Amniotic epithelial cell (primary cell): ENCODE measurements around the gene CFAP70.

Experiments
- DNase-seq: peaks from one replicate; pipeline ENCODE4 v3.0.0-alpha.2; 2010; ENCODE audit warnings: low read depth

CFAP70 gene

DNA sequence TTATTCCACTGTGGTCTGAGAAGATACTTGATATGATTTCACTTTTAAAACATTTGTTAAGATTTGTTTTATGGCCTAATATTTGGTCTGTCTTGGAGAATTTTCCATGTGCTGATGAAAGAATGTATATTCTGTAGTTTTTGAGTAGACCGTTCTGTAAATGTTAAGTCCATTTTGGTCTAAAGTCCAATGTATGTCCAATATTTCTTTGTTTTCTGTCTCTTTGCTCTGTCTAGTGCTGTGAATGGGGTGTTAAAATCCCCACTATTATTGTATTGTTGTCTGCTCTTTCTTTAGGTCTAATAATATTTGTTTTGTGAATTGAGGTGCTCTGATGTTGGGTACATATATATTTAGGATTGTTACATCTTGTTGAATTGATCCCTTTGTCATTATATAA is 142.9 kb downstream of the CFAP70 start:
- DNase-seq: no peak

DNA sequence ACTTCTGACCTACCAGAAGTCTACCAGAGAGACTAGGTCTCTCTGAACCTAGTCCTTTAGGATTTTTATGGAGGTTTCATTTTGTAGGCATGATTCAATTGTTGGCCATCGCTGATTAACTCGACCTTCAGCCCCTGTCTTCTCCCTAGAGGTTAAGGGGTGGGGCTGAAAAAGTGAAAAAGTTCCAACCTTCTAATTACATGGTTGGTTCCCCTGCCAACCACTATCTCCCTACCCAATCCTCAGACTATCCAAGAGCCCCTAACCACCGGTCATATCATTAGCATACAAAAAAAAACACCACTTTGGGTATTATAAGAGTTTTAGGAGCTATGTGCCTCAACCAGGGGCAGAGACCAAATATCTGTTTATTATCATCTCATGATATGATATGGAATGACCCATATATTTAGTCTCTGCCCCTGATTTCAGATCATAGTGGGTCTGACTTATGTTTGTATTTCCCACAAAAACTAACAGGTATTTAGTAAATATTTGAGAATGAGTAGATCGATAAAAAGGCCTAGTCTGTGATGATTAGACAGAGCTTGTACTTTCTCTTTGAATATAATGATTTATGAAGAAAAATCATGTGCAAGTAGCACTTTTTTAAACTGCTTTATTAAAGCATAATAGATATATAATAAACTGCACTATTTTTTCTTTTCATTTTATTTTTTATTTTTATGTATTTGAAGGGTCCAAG is 147.4 kb downstream of the CFAP70 start:
- DNase-seq: no peak

DNA sequence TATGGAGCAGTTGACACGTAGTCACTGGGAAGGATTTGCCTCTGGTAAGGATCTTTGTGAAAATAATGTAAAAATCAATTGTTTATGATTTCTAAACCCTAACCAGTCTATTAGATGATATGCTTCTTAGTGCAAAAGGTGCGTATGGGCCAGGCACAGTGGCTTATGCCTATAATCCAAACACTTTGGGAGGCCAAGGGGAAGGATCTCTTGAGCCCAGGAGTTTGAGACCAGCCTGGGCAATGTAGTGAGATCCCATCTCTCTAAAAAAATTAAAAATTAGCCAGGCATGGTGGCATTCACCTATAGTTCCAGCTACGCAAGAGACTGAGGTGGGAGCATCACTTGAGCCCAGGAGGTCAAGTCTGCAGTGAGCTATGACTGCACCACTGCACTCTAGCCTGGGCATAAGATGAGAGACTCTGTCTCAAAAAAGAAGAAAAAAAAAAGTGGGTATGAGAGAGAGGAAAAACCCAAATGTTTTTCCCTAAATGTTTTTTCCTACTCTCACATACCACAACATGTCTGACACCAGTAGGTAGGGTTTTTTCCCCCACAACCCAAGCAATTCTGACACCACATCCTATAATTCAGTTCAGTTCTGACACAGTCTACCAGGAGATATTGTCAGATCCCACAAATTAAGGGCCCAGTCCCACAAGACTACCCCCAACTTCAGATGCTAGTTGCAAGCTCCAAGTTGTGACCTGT is 148.1 kb downstream of the CFAP70 start:
- DNase-seq: no peak

DNA sequence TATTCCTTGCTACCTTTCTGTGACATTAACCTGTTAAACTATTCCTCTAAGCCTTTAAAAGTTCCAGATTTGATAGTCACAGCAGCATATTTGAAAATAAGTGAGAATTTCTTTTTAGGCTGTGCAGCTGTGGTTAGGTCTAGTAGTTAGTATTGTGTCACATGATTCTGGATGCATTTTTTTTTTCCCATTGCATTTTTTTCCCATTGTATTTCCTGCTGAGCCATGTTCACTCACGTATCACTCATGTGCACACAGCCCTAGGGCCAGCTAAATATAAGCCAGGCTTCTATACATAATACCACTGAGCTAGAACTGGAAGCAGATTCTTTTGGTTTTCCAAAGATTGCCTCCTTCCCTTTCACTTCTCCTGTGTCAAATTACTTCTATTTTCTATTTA is 149.0 kb downstream of the CFAP70 start:
- DNase-seq: no peak

DNA sequence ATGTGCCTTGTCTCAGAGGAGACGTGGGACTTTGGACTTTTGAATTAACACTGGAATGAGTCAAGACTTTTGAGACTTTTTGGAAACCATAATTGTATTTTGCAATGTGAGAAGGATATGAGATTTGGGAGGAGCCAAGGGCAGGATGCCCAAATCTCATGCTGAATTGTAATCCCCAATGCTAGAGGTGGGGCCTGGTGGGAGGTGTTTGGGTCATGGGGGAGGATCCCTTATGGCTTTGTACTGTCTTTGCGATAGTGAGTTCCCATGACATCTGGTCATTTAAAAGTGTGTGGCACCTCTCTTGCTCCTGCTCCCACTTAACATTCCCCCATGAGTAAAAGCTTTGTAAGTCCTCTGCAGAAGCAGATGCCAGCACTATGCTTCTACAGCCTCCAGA is 150.8 kb downstream of the CFAP70 start:
- DNase-seq: no peak

DNA sequence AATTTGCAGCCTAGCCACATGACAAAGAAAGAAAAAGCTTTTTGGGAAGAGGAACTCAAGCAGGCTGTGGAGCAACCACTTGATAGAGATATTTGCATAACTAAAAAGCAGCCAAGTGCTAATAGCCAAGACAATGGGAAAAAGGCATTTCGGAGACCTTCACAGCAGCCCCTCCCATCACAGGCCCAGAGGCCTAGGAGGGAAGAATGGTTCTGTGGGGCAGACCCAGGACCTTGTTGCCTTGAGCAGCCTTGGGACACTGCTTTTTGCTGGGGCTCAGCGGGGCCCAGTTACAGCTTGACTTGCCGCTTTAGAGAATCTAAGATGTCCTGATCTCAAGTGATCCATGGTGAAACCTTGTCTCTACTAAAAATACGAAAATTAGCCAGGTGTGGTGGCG is 152.3 kb downstream of the CFAP70 start:
- no peak for DNase-seq

DNA sequence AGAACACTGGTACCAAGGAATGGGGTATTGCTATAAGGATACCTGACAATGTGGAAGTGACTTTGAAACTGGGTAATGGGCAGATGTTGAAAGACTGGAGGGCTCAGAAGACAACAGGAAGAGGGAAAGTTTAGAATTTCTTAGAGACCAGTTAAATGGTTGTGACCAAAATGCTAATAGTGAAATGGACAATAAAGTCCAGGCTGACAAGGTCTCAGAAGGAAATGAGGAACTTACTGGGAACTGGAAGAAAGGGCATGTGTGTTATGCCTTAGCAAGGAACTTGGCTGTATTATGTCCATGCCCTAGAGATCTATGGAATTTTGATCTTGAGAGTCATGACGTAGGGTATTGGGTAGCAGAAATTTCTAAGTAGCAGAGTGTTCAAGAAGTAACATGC is 152.8 kb downstream of the CFAP70 start:
- no peak for DNase-seq

DNA sequence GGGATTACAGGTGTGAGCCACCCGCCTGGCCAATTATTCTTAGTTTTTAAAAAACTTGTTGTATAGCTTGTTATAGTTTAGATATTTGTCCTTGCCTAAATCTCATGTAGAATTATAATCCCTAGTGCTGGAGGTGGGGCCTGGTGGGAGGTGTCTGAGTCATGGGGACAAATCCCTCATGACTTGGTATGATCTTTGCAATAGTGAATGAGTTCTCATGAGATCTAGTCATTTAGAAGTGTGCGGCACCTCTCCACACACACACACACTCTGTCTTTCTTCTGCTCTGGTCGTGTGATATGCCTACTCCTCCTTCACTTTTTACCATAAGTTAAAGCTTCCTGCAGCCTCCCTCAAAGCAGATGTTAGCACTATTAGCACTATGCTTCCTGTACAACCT is 153.6 kb downstream of the CFAP70 start:
- no peak for DNase-seq
